Stimulated activated CD4-positive, alpha-beta T cell treated with anti-CD3 and anti-CD28 coated beads, Interleukin-15, amount 100 ng/mL, for 1 hour (primary cell): ENCODE results near the gene PEA15.
A peak's percentile ranks its signal among the peaks of the same experiment; 100 is the strongest.

Source experiments
- DNase-seq, 2 donors: peaks; one replicate each; pipeline ENCODE4 v3.0.0-alpha.2; 2020; ENCODE audit warnings: low read depth in 1 of 2, low spot score in 1 of 2

Gene PEA15

GRCh38 chr1:160178731-160179130, 26.5 kb upstream of the PEA15 start:
- no peak for DNase-seq

GRCh38 chr1:160179336-160179735, 25.8 kb upstream of the PEA15 start:
- DNase-seq, result no peak

GRCh38 chr1:160186246-160186645, 18.9 kb upstream of the PEA15 start:
- DNase-seq, result no peak

- no peak for DNase-seq
These were observed 18.5 kb upstream of the PEA15 start for GRCh38 chr1:160186729-160187128.

GRCh38 chr1:160187407-160187806, 17.8 kb upstream of the PEA15 start:
- no peak for DNase-seq

- DNase-seq, result no peak
These were observed 16.8 kb upstream of the PEA15 start for GRCh38 chr1:160188341-160188740.

- DNase-seq, result no peak
These were observed 15.2 kb upstream of the PEA15 start, which contains the start of gene CASQ1 for GRCh38 chr1:160189649-160190625. CASQ1 (plus strand) TSS chr1:160190575; CDS start chr1:160190752, 177 bp downstream.

- DNase-seq, result no peak
These were observed 13.4 kb upstream of the PEA15 start for GRCh38 chr1:160191756-160192155.

GRCh38 chr1:160192234-160192633, 12.9 kb upstream of the PEA15 start:
- DNase-seq, result no peak

GRCh38 chr1:160193091-160193819, 11.9 kb upstream of the PEA15 start:
- peak; percentile 63 to 67 for DNase-seq

- no peak for DNase-seq
These were observed 11.1 kb upstream of the PEA15 start for GRCh38 chr1:160193832-160194736.

GRCh38 chr1:160194737-160195059, 10.5 kb upstream of the PEA15 start:
- DNase-seq, result no peak

- no peak for DNase-seq
These were observed 9.0 kb upstream of the PEA15 start for GRCh38 chr1:160196143-160196542.

GRCh38 chr1:160197231-160197630, 8.0 kb upstream of the PEA15 start:
- no peak for DNase-seq

- DNase-seq, result no peak
These were observed 4.4 kb upstream of the PEA15 start for GRCh38 chr1:160200786-160201185.

GRCh38 chr1:160204526-160205241, 500 bp upstream of the PEA15 start:
- DNase-seq, result no peak

- DNase-seq, result peak in 1 of 2 donors; percentile 22
These were observed 829 bp downstream of the PEA15 start for GRCh38 chr1:160206036-160206389.

- DNase-seq, result no peak
These were observed 1.4 kb downstream of the PEA15 start for GRCh38 chr1:160206421-160207117.

- DNase-seq, result no peak
These were observed 2.0 kb downstream of the PEA15 start for GRCh38 chr1:160207118-160207650.
